ENCODE measurements around the gene LORICRIN. TPM values are rescaled to one million over a fixed set of nuclear protein-coding genes. Genes with fewer than 3 reads are reported as not detected.
"Not testable (repeated sequence)": the region's sequence is repeated elsewhere in the genome, so short reads cannot be mapped to it uniquely, and the experiment has no call there.

The LORICRIN gene
- total RNA-seq, 1 donor from 2014 or later = not detected

- no peak overlapping the region for H3K4me3 ChIP-seq (ENCODE audit: low read depth, low read length)
- no peak for DNase-seq (ENCODE audit: low read depth)
- TF ChIP-seq CTCF (conservative IDR thresholded peaks at IDR 0.05; ENCODE audit: low read depth, low read length) = no peak
Measured at GRCh38 chr1:153220606-153221303, 38.7 kb upstream of the LORICRIN start.

GRCh38 chr1:153223040-153223891 lies 36.2 kb upstream of the LORICRIN start:
- DNase-seq (ENCODE audit: low read depth); H3K4me3 ChIP-seq (ENCODE audit: low read depth, low read length): not testable (repeated sequence)
- peak; percentile 64 for TF ChIP-seq CTCF (conservative IDR thresholded peaks at IDR 0.05; ENCODE audit: low read depth, low read length)

DNA sequence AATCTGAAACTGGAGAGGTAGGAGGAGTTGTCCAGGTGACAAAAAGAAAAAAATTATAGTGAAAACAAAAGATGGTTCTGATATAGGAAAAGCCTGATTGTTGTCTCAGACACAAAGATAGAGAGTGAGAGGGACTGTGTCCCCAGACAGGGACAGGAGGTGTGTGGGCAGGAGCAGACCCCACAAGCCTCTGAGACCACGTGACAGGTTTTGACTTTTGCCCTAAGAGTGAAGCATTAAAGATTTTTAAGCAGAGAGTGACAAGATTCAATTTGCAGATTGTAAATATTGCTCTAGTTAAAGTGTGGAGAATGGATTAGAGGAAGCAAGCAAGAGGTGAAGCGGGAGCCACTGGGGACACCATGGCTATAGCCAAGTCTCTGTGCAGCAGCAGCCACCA lies 31.7 kb upstream of the LORICRIN start:
- TF ChIP-seq CTCF (conservative IDR thresholded peaks at IDR 0.05; ENCODE audit: low read depth, low read length) = no peak
- no peak overlapping the region for H3K4me3 ChIP-seq (ENCODE audit: low read depth, low read length)
- DNase-seq (ENCODE audit: low read depth) = no peak

DNA sequence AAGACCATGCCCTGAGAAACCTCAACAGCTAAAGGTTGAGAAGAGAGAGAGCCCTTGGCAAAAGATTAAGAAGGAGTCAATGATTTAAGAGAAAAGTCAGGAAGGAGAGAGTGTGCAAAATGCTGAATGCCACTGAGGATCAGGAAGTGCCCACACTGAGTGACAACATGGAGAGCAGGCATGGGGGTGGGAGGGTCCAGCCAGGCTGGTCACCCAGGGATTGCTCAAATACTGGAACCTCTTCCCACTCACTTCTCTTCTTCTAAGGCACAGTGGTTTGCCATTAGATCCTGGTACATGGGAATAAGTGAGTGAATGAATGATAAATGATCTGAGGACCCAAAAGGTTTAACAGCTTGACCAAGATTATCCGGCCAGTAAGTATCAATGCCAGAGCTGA lies 31.0 kb upstream of the LORICRIN start:
- no peak for DNase-seq (ENCODE audit: low read depth)
- no peak overlapping the region for H3K4me3 ChIP-seq (ENCODE audit: low read depth, low read length)
- no peak for TF ChIP-seq CTCF (conservative IDR thresholded peaks at IDR 0.05; ENCODE audit: low read depth, low read length)

- TF ChIP-seq CTCF (conservative IDR thresholded peaks at IDR 0.05; ENCODE audit: low read depth, low read length) = peak; percentile 55
- DNase-seq (ENCODE audit: low read depth); H3K4me3 ChIP-seq (ENCODE audit: low read depth, low read length): not testable (repeated sequence)
Measured at GRCh38 chr1:153229076-153229829, 30.2 kb upstream of the LORICRIN start.

- no peak for TF ChIP-seq CTCF (conservative IDR thresholded peaks at IDR 0.05; ENCODE audit: low read depth, low read length)
- H3K4me3 ChIP-seq (ENCODE audit: low read depth, low read length) = no peak overlapping the region
- no peak for DNase-seq (ENCODE audit: low read depth)
Measured at GRCh38 chr1:153231363-153231762, 28.1 kb upstream of the LORICRIN start.
